GM10248 (cell line): ENCODE data around the gene IRGC.

ENCODE experiments used
- CTCF ChIA-PET: fragments of 300-600 bp; sonication (Branson Sonifier 250); formaldehyde crosslinking; extraction: SDS; loops from one replicate; lab custom pipeline; 2021; ENCODE audit warnings: antibody characterized with exemption; lab: Yijun Ruan, JAX
- POLR2A ChIA-PET: fragments of 350-650 bp; sonication (Branson Sonifier 250); formaldehyde crosslinking; extraction: SDS; loops from one replicate; lab custom pipeline; 2020; ENCODE audit warnings: antibody characterized with exemption; lab: Yijun Ruan, JAX
- DNase-seq: peaks from one replicate; pipeline ENCODE4 v3.0.0; 2012; ENCODE audit errors: extremely low spot score
- CTCF ChIP-seq: IDR thresholded peaks from 2 replicates; pipeline ENCODE4 v1.5.1; 2012; ENCODE audit warnings: mild to moderate bottlenecking, low read depth; ENCODE audit errors: extremely low read depth, missing control alignments, control extremely low read depth

IRGC gene

GRCh38 chr19:43705729-43706128 is 10.1 kb upstream of the IRGC start:
- POLR2A ChIA-PET = interaction anchor here (0.7 kb wide), 1 partner anchor 67 kb away, joined by 3 read pairs; no protein-coding TSS in a partner anchor
- TF ChIP-seq CTCF = no peak
- CTCF ChIA-PET = interaction anchor here (1.3 kb wide), 1 partner anchor 11 kb away, joined by 3 read pairs; the partner anchor contains the start of gene IRGC
- DNase-seq = no peak

GRCh38 chr19:43707158-43707712 is 8.6 kb upstream of the IRGC start:
- DNase-seq = no peak
- no peak for TF ChIP-seq CTCF
- CTCF ChIA-PET = interaction anchor here (1.3 kb wide), 1 partner anchor 39 kb away, joined by 3 read pairs; no protein-coding TSS in a partner anchor
- POLR2A ChIA-PET = no interaction called here

GRCh38 chr19:43708716-43709115 is 7.2 kb upstream of the IRGC start:
- no peak for TF ChIP-seq CTCF
- ChIA-PET POLR2A (no interaction called here), CTCF (interaction anchor here (1.3 kb wide), 1 partner anchor 40 kb away, joined by 3 read pairs; no protein-coding TSS in a partner anchor)
- DNase-seq = no peak

GRCh38 chr19:43711751-43712355 is 4.0 kb upstream of the IRGC start:
- CTCF ChIA-PET = no interaction called here
- no peak for TF ChIP-seq CTCF
- DNase-seq = no peak
- POLR2A ChIA-PET = interaction anchor here (0.6 kb wide), 1 partner anchor 94 kb away, joined by 5 read pairs; no protein-coding TSS in a partner anchor

- TF ChIP-seq CTCF = no peak
- ChIA-PET POLR2A (no interaction called here), CTCF (no interaction called here)
- no peak for DNase-seq
These were observed 2.7 kb upstream of the IRGC start for GRCh38 chr19:43713208-43713607.

GRCh38 chr19:43718627-43719377 is 2.9 kb downstream of the IRGC start:
- ChIA-PET POLR2A (no interaction called here), CTCF (interaction anchor here (1.0 to 1.1 kb wide), 3 partner anchors 26 to 50 kb away, joined by 3 read pairs; no protein-coding TSS in a partner anchor)
- TF ChIP-seq CTCF = no peak
- no peak for DNase-seq
